OCI-LY3 (cell line): ENCODE results near the gene IQGAP2.
"Not testable (repeated sequence)": the region's sequence is repeated elsewhere in the genome, so short reads cannot be mapped to it uniquely, and the experiment has no call there.

Experiments used
- H2AFZ ChIP-seq: fragments of 200-600, 300-600 bp; shearing (Covaris generic); 2 replicates; pipeline ENCODE4 v1.6.0; 2014; ENCODE audit warnings: antibody characterized with exemption, low read depth, low read length
- H3K27ac ChIP-seq: fragments of 200-600, 300-600 bp; sonication (generic); 2 replicates; pipeline ENCODE4 v1.5.1; 2014; ENCODE audit warnings: mild to moderate bottlenecking, low read length, moderate library complexity, mixed read lengths
- H3K27me3 ChIP-seq: fragments of 200-600, 300-600 bp; sonication (generic); 2 replicates; pipeline ENCODE4 v1.6.1; 2014; ENCODE audit warnings: low read depth, low read length, mixed read lengths
- H3K36me3 ChIP-seq: fragments of 200-600, 300-600 bp; sonication (generic); replicated peaks from 2 replicates; pipeline ENCODE3; 2014; ENCODE audit warnings: low read depth, low read length, mixed read lengths
- H3K4me1 ChIP-seq: fragments of 300-600, 200-600 bp; sonication (generic); 2 replicates; pipeline ENCODE4 v1.6.1; 2014; ENCODE audit warnings: low read length, mixed read lengths
- H3K4me2 ChIP-seq: fragments of 200-600, 300-600 bp; sonication (generic); 2 replicates; pipeline ENCODE4 v1.6.1; 2014; ENCODE audit warnings: low read length, mixed read lengths
- H3K4me3 ChIP-seq: fragments of 300-600, 200-600 bp; sonication (generic); 2 replicates; pipeline ENCODE4 v1.5.1; 2014; ENCODE audit warnings: antibody characterized with exemption, mild to moderate bottlenecking, low read length, moderate library complexity
- H3K79me2 ChIP-seq: fragments of 300-600, 200-600 bp; shearing (Covaris generic); 2 replicates; pipeline ENCODE4 v1.6.1; 2014; ENCODE audit warnings: mild to moderate bottlenecking, low read length, mixed read lengths
- H3K9ac ChIP-seq: fragments of 300-600, 200-600 bp; shearing (Covaris generic); 2 replicates; pipeline ENCODE4 v1.6.0; 2014; ENCODE audit warnings: mild to moderate bottlenecking, low read length, moderate library complexity
- H3K9me3 ChIP-seq: fragments of 200-600, 300-600 bp; shearing (Covaris generic); 2 replicates; pipeline ENCODE4 v1.6.1; 2014; ENCODE audit warnings: low read length, mixed read lengths; ENCODE audit not compliant: insufficient read depth
- H4K20me1 ChIP-seq: fragments of 200-600, 300-600 bp; sonication (generic); 2 replicates; pipeline ENCODE4 v1.6.1; 2016; ENCODE audit warnings: low read length, mixed read lengths; ENCODE audit not compliant: insufficient read depth
- CTCF ChIP-seq: fragments of 200-600, 300-600 bp; sonication (generic); IDR thresholded peaks from 2 replicates; pipeline ENCODE4 v1.5.1; 2014; ENCODE audit warnings: antibody characterized with exemption, low read length, low read depth
- EZH2phosphoT487 ChIP-seq: fragments of 200-600 bp; shearing (Covaris generic); IDR thresholded peaks from 2 replicates; pipeline ENCODE4 v1.6.1; 2018; ENCODE audit warnings: antibody characterized with exemption, mixed run types, low read depth

IQGAP2 gene

GRCh38 chr5:76546497-76547102 lies 143.5 kb downstream of the IQGAP2 start:
- Histone ChIP-seq H3K4me3 (peak overlapping the region; percentile 66), H3K9ac (peak overlapping the region; percentile 44; the same call in 1 of the 2 replicates), H3K4me1 (peaks cover 34% of the 10 kb centered on the region), H3K27me3 (no peaks in the 10 kb centered on the region), H3K79me2 (no peaks in the 10 kb centered on the region), H3K27ac (peak overlapping the region; percentile 91), H2AFZ (no peak overlapping the region; the same call in 1 of the 2 replicates), H3K4me2 (peak overlapping the region; percentile 92), H3K9me3 (no peaks in the 10 kb centered on the region), H4K20me1 (no peaks in the 10 kb centered on the region), H3K36me3 (no peaks in the 10 kb centered on the region)
- TF ChIP-seq EZH2phosphoT487, result no peak
- no peak for TF ChIP-seq CTCF

DNA sequence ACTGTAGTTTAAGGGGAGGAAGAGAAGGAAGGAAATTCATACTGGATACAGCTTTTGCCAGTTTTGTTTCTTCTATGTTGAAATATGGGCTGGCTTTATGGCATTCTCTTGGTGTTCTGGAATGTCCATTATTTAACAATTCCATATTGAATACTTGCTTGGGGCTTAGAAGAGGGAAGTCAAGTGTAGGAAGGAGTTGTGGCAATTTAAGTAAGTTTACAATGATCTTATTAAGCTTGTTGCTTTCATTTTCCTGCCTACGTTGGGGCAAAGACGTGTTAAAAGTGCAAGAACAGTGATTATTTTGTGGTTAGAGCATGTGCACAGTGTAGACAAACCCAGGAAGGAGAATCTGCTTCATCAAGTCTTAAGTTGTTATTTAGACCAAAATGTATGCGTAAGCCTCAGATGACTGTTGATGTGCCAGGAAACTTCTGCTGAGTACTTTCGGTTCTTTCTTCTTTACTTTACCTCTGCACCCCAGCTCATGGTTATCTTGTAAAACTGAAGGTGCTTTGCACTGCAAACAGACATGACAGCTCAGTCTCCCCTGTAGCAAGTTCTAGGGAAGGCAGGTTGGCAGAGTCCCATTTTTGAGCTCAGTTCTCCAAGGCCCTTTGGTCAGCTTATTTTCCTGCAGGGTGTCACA lies 144.3 kb downstream of the IQGAP2 start:
- no peak for TF ChIP-seq EZH2phosphoT487
- no peak for TF ChIP-seq CTCF
- Histone ChIP-seq H3K4me2 (peak overlapping the region; percentile 92), H3K27ac (peak overlapping the region; percentile 91), H2AFZ (no peak overlapping the region), H3K9ac (peak overlapping the region; percentile 44; the same call in 1 of the 2 replicates), H3K9me3 (no peaks in the 10 kb centered on the region), H3K36me3 (no peaks in the 10 kb centered on the region), H3K4me1 (peaks cover 34% of the 10 kb centered on the region), H3K4me3 (peak overlapping the region; percentile 66), H3K79me2 (no peaks in the 10 kb centered on the region), H4K20me1 (no peaks in the 10 kb centered on the region), H3K27me3 (no peaks in the 10 kb centered on the region)

- Histone ChIP-seq H4K20me1 (no peaks in the 10 kb centered on the region), H3K36me3 (no peaks in the 10 kb centered on the region), H3K4me2 (peak overlapping the region; percentile 92), H3K4me1 (peaks cover 34% of the 10 kb centered on the region), H3K9me3 (no peaks in the 10 kb centered on the region), H3K79me2 (no peaks in the 10 kb centered on the region), H3K27me3 (no peaks in the 10 kb centered on the region), H3K27ac (peak overlapping the region; percentile 91), H3K4me3 (peak overlapping the region; percentile 47), H2AFZ (no peak overlapping the region), H3K9ac (peak overlapping the region; percentile 31; the same call in 1 of the 2 replicates)
- TF ChIP-seq EZH2phosphoT487, result no peak
- no peak for TF ChIP-seq CTCF
Measured at GRCh38 chr5:76547891-76548524, 144.9 kb downstream of the IQGAP2 start.

- TF ChIP-seq CTCF, result no peak
- no peak for TF ChIP-seq EZH2phosphoT487
- H3K9ac ChIP-seq, result no peak overlapping the region; the same call in 1 of the 2 replicates
- H3K27me3 ChIP-seq, result no peaks in the 10 kb centered on the region
- H3K4me2 ChIP-seq, result peak overlapping the region; percentile 92; the same call in 1 of the 2 replicates
- no peaks in the 10 kb centered on the region for H3K79me2 ChIP-seq
- peak overlapping the region; percentile 91; the same call in 1 of the 2 replicates for H3K27ac ChIP-seq
- H3K4me1 ChIP-seq, result peaks cover 34% of the 10 kb centered on the region
- H4K20me1 ChIP-seq, result no peaks in the 10 kb centered on the region
- no peak overlapping the region for H2AFZ ChIP-seq
- no peak overlapping the region for H3K4me3 ChIP-seq
- H3K36me3 ChIP-seq, result no peaks in the 10 kb centered on the region
- no peaks in the 10 kb centered on the region for H3K9me3 ChIP-seq
Measured at GRCh38 chr5:76548525-76549229, 145.6 kb downstream of the IQGAP2 start.

- H2AFZ ChIP-seq, H3K27ac ChIP-seq, H4K20me1 ChIP-seq, H3K9ac ChIP-seq, H3K9me3 ChIP-seq, H3K27me3 ChIP-seq, H3K79me2 ChIP-seq, H3K36me3 ChIP-seq, H3K4me3 ChIP-seq, H3K4me2 ChIP-seq: not testable (repeated sequence)
- peaks cover 31% of the 10 kb centered on the region for H3K4me1 ChIP-seq
Measured at GRCh38 chr5:76550881-76551280, 147.8 kb downstream of the IQGAP2 start.
